ENCODE measurements around the gene WWP2. TPM values are rescaled to one million over a fixed set of nuclear protein-coding genes. Genes with fewer than 3 reads are reported as not detected.

The WWP2 gene
- total RNA-seq, 1 experiment from 2014 or later: 21.5 TPM

GRCh38 chr16:69889295-69889964 lies 127.3 kb downstream of the WWP2 start:
- no peak for DNase-seq (ENCODE audit: low read depth)

- peak; percentile 62 for DNase-seq (ENCODE audit: low read depth)
Measured at GRCh38 chr16:69890114-69890891, 128.2 kb downstream of the WWP2 start.

- no peak for DNase-seq (ENCODE audit: low read depth)
Measured at GRCh38 chr16:69890892-69891282, 128.8 kb downstream of the WWP2 start.

GRCh38 chr16:69892378-69892777 lies 130.2 kb downstream of the WWP2 start:
- DNase-seq (ENCODE audit: low read depth): no peak

GRCh38 chr16:69893106-69893505 lies 131.0 kb downstream of the WWP2 start:
- DNase-seq (ENCODE audit: low read depth): no peak

GRCh38 chr16:69894676-69895075 lies 132.5 kb downstream of the WWP2 start:
- peak; percentile 48 for DNase-seq (ENCODE audit: low read depth)

- DNase-seq (ENCODE audit: low read depth): no peak
Measured at GRCh38 chr16:69903865-69904415, 141.8 kb downstream of the WWP2 start.

GRCh38 chr16:69904495-69905170 lies 142.5 kb downstream of the WWP2 start:
- no peak for DNase-seq (ENCODE audit: low read depth)

GRCh38 chr16:69905171-69905555 lies 143.0 kb downstream of the WWP2 start:
- no peak for DNase-seq (ENCODE audit: low read depth)

GRCh38 chr16:69906838-69907401 lies 144.8 kb downstream of the WWP2 start:
- no peak for DNase-seq (ENCODE audit: low read depth)

GRCh38 chr16:69909043-69909442 lies 146.9 kb downstream of the WWP2 start:
- no peak for DNase-seq (ENCODE audit: low read depth)

- no peak for DNase-seq (ENCODE audit: low read depth)
Measured at GRCh38 chr16:69909760-69910159, 147.6 kb downstream of the WWP2 start.

- no peak for DNase-seq (ENCODE audit: low read depth)
Measured at GRCh38 chr16:69910964-69911363, 148.8 kb downstream of the WWP2 start.

- no peak for DNase-seq (ENCODE audit: low read depth)
Measured at GRCh38 chr16:69916462-69916861, 154.3 kb downstream of the WWP2 start.

- DNase-seq (ENCODE audit: low read depth): no peak
Measured at GRCh38 chr16:69917311-69917710, 155.2 kb downstream of the WWP2 start.

GRCh38 chr16:69917739-69918138 lies 155.6 kb downstream of the WWP2 start:
- DNase-seq (ENCODE audit: low read depth): peak; percentile 85

- DNase-seq (ENCODE audit: low read depth): no peak
Measured at GRCh38 chr16:69918241-69918640, 156.1 kb downstream of the WWP2 start.

GRCh38 chr16:69921127-69921526 lies 159.0 kb downstream of the WWP2 start:
- peak; percentile 56 for DNase-seq (ENCODE audit: low read depth)

- no peak for DNase-seq (ENCODE audit: low read depth)
Measured at GRCh38 chr16:69922200-69922599, 160.1 kb downstream of the WWP2 start.

- no peak for DNase-seq (ENCODE audit: low read depth)
Measured at GRCh38 chr16:69924041-69924775, 162.1 kb downstream of the WWP2 start.

- DNase-seq (ENCODE audit: low read depth): peak; percentile 56
Measured at GRCh38 chr16:69924777-69925191, 162.7 kb downstream of the WWP2 start.
